Ishikawa (cell line): ENCODE results near the gene RGS5.

Experiments
- CEBPB ChIP-seq: IDR thresholded peaks from 2 replicates; pipeline ENCODE4 v1.6.1; 2012
- CREB1 ChIP-seq: IDR thresholded peaks from 2 replicates; pipeline ENCODE4 v1.6.1; 2012; ENCODE audit warnings: low read depth
- EGR1 ChIP-seq: IDR thresholded peaks from 2 replicates; pipeline ENCODE4 v1.6.1; 2012
- EP300 ChIP-seq: IDR thresholded peaks from 2 replicates; pipeline ENCODE4 v1.6.1; 2012; ENCODE audit warnings: borderline replicate concordance
- FOXM1 ChIP-seq: IDR thresholded peaks from 2 replicates; pipeline ENCODE4 v1.6.1; 2012; ENCODE audit warnings: low read depth, borderline replicate concordance
- MAX ChIP-seq: IDR thresholded peaks from 2 replicates; pipeline ENCODE4 v1.6.1; 2012
- TAF1 ChIP-seq: IDR thresholded peaks from 2 replicates; pipeline ENCODE4 v1.6.1; 2012; ENCODE audit warnings: low read depth, mild to moderate bottlenecking
- ZBTB7A ChIP-seq: IDR thresholded peaks from 2 replicates; pipeline ENCODE4 v1.6.1; 2012; ENCODE audit warnings: low read depth
- TF ChIP-seq, protein P1 (sequence below): IDR thresholded peaks from 2 replicates; pipeline ENCODE4 v1.6.1; 2012
- TF ChIP-seq, protein P2 (sequence below): IDR thresholded peaks from 2 replicates; pipeline ENCODE4 v1.6.1; 2012; ENCODE audit warnings: low read depth, mild to moderate bottlenecking

DNA sequence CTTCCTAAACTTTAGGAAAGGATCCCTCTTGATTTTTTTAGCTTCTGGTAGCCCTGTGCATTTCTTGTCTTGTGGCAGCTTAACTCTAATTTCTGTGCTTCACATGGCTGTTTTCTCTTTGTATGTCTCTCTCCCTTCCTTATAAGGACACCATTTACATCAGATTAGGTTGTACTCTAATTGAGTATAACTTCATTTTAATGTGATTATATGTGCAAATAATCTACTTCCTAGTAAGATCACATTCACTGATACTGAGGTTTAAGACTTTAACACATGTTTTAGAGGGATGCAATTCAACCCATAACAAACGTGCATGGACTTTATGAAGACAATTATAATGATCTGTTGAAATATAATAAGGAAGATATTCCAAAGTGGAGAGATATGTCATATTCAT, 86.8 kb downstream of the RGS5 start:
- TF ChIP-seq EP300 (no peak), ZBTB7A (no peak), MAX (no peak), CEBPB (no peak), FOXM1 (no peak), CREB1 (no peak), TAF1 (no peak), EGR1 (no peak)
- TF ChIP-seq, protein P1, sequence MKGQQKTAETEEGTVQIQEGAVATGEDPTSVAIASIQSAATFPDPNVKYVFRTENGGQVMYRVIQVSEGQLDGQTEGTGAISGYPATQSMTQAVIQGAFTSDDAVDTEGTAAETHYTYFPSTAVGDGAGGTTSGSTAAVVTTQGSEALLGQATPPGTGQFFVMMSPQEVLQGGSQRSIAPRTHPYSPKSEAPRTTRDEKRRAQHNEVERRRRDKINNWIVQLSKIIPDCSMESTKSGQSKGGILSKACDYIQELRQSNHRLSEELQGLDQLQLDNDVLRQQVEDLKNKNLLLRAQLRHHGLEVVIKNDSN = no peak
- TF ChIP-seq, protein P2, sequence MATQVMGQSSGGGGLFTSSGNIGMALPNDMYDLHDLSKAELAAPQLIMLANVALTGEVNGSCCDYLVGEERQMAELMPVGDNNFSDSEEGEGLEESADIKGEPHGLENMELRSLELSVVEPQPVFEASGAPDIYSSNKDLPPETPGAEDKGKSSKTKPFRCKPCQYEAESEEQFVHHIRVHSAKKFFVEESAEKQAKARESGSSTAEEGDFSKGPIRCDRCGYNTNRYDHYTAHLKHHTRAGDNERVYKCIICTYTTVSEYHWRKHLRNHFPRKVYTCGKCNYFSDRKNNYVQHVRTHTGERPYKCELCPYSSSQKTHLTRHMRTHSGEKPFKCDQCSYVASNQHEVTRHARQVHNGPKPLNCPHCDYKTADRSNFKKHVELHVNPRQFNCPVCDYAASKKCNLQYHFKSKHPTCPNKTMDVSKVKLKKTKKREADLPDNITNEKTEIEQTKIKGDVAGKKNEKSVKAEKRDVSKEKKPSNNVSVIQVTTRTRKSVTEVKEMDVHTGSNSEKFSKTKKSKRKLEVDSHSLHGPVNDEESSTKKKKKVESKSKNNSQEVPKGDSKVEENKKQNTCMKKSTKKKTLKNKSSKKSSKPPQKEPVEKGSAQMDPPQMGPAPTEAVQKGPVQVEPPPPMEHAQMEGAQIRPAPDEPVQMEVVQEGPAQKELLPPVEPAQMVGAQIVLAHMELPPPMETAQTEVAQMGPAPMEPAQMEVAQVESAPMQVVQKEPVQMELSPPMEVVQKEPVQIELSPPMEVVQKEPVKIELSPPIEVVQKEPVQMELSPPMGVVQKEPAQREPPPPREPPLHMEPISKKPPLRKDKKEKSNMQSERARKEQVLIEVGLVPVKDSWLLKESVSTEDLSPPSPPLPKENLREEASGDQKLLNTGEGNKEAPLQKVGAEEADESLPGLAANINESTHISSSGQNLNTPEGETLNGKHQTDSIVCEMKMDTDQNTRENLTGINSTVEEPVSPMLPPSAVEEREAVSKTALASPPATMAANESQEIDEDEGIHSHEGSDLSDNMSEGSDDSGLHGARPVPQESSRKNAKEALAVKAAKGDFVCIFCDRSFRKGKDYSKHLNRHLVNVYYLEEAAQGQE = no peak
